HL-60 (cell line): ENCODE data around the gene SF3B3.
A peak's percentile ranks its signal among the peaks of the same experiment; 100 is the strongest.

Experiments used
- DNase-seq, 2 experiments: peaks; one replicate each; pipeline ENCODE4 v3.0.0-alpha.2; 2010 to 2020; ENCODE audit warnings: low read depth in 1 of 2, low spot score in 1 of 2
- H3K27ac ChIP-seq: fragments of 250-450 bp; sonication (Bioruptor Pico); replicated peaks from 2 replicates; pipeline ENCODE4 v1.5.1; 2020; ENCODE audit warnings: mild to moderate bottlenecking, moderate library complexity
- H3K27me3 ChIP-seq: fragments of 250-450 bp; sonication (Bioruptor Pico); 2 replicates; pipeline ENCODE4 v1.5.1; 2021; ENCODE audit warnings: mild to moderate bottlenecking, moderate library complexity; ENCODE audit not compliant: insufficient read depth, poor library complexity, severe bottlenecking
- H3K4me3 ChIP-seq: replicated peaks from 2 replicates; pipeline ENCODE4 v1.5.1; 2011; ENCODE audit warnings: mild to moderate bottlenecking, control low read depth, low read length; ENCODE audit not compliant: insufficient read depth
- CTCF ChIP-seq: IDR thresholded peaks from one replicate; pipeline ENCODE4 v1.5.1; 2011; ENCODE audit warnings: low read length, control low read depth, inconsistent platforms; ENCODE audit not compliant: insufficient read depth
- GABPA ChIP-seq: IDR thresholded peaks from 2 replicates; pipeline ENCODE4 v1.6.1; 2012; ENCODE audit warnings: low read depth
- POLR2AphosphoS5 ChIP-seq: IDR thresholded peaks from 2 replicates; pipeline ENCODE4 v1.6.1; 2012; ENCODE audit warnings: low read depth
- REST ChIP-seq: IDR thresholded peaks from 2 replicates; pipeline ENCODE4 v1.6.1; 2012; ENCODE audit warnings: low read depth; ENCODE audit not compliant: insufficient replicate concordance
- SPI1 ChIP-seq: IDR thresholded peaks from 2 replicates; pipeline ENCODE4 v1.6.1; 2012; ENCODE audit warnings: low read depth, mild to moderate bottlenecking, borderline replicate concordance

Gene SF3B3

DNA sequence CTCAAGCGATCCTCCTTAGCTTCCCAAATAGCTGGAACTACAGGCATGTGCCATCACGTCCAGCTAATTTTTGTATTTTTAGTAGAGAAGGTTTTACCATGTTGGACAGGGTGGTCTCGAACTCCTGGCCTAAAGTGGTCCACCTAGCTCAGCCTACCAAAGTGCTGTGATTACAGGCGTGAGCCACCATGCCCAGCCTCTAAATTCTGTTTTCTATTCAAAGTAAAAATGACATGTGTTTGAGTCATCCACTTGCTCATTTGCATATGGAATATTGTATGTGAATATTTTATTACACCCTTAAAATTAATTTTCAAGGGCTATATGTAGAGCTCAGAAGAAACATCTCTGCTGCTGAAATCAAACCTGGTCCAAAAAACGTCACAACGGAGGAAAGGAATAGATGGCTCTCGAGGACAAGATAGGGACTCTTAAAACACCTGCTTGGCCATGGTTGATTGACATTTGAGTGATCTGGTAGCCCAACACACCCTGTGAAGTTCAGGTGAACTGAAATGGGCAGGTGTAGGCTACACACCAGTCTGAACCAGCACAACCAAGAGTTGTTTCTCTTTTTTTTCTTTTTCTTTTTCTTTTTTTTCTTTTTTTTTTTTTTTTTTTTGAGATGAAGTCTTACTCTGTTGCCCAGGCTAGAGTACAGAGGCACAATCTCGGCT lies 51.1 kb downstream of the SF3B3 start:
- no peak overlapping the region for H3K27ac ChIP-seq
- no peaks in the 10 kb centered on the region for H3K27me3 ChIP-seq
- DNase-seq: no peak
- H3K4me3 ChIP-seq: no peak overlapping the region
- TF ChIP-seq SPI1: no peak
- TF ChIP-seq CTCF: no peak
- no peak for TF ChIP-seq POLR2AphosphoS5
- TF ChIP-seq GABPA: no peak
- TF ChIP-seq REST: no peak

DNA sequence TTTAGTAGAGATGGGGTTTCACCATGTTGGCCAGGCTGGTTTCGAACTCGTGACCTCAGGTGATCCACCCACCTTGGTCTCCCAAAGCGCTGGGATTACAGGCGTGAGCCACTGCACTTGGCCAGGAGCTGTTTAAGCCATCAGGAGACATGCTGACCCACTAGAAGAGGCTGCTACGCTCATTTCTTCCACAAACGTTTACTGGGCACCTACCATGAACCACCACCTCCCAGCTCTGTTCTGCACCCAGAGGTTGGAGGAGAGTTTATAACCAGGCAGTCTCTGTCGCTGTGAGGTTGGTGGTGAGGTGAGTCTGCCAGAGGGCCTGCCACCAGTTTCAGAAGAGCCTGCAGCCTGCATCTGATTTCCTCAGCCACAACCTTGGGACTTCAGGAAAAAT lies 51.8 kb downstream of the SF3B3 start:
- Histone ChIP-seq H3K27ac (no peak overlapping the region), H3K4me3 (no peak overlapping the region), H3K27me3 (no peaks in the 10 kb centered on the region)
- TF ChIP-seq GABPA: no peak
- TF ChIP-seq SPI1: no peak
- no peak; the same call in 1 of the 2 replicates for TF ChIP-seq POLR2AphosphoS5
- no peak for TF ChIP-seq CTCF
- TF ChIP-seq REST: no peak
- DNase-seq: no peak

- TF ChIP-seq POLR2AphosphoS5: peak; percentile 73
- no peak for TF ChIP-seq CTCF
- no peak overlapping the region for H3K27ac ChIP-seq
Measured at GRCh38 chr16:70576431-70577255, 53.0 kb downstream of the SF3B3 start.

More at GRCh38 chr16:70576431-70577255, 53.0 kb downstream of the SF3B3 start:
- peak; percentile 35 to 40 for DNase-seq
- no peak overlapping the region for H3K4me3 ChIP-seq
- H3K27me3 ChIP-seq: no peaks in the 10 kb centered on the region
